Stimulated activated CD8-positive, alpha-beta memory T cell treated with anti-CD3 and anti-CD28 coated beads, Interleukin-15, amount 100 ng/mL, for 24 hours (primary cell): Measurements from ENCODE around the gene RNASE4.
"Not testable (repeated sequence)": the region's sequence is repeated elsewhere in the genome, so short reads cannot be mapped to it uniquely, and the experiment has no call there.

Experiments used
- DNase-seq: peaks from one replicate; pipeline ENCODE4 v3.0.0-alpha.2; 2020; ENCODE audit warnings: low read depth

RNASE4 gene

GRCh38 chr14:20683891-20684661 lies at the start of gene RNASE4:
Gene RNASE4, plus strand, starts transcription at chr14:20684560. Its CDS starts 14,812 bp downstream, at chr14:20699372.
- peak; percentile 70 for DNase-seq

- DNase-seq = no peak
Measured at GRCh38 chr14:20641591-20641990, 42.8 kb upstream of the RNASE4 start, which contains the start of gene OR6S1. Gene OR6S1, minus strand, starts transcription at chr14:20641691. Its CDS starts 0 bp downstream, at chr14:20641691.

- no peak for DNase-seq
Measured at GRCh38 chr14:20642182-20642581, 42.2 kb upstream of the RNASE4 start.

GRCh38 chr14:20642755-20643154 lies 41.6 kb upstream of the RNASE4 start:
- DNase-seq = not testable (repeated sequence)

- DNase-seq = no peak
Measured at GRCh38 chr14:20644520-20644919, 39.8 kb upstream of the RNASE4 start.

GRCh38 chr14:20645481-20645880 lies 38.9 kb upstream of the RNASE4 start:
- DNase-seq = no peak

- peak; percentile 39 for DNase-seq
Measured at GRCh38 chr14:20652996-20653975, 31.1 kb upstream of the RNASE4 start.

- no peak for DNase-seq
Measured at GRCh38 chr14:20655851-20656250, 28.5 kb upstream of the RNASE4 start.

- no peak for DNase-seq
Measured at GRCh38 chr14:20656274-20656673, 28.1 kb upstream of the RNASE4 start.

GRCh38 chr14:20657216-20658211 lies 26.8 kb upstream of the RNASE4 start:
- no peak for DNase-seq

- DNase-seq = no peak
Measured at GRCh38 chr14:20658246-20658645, 26.1 kb upstream of the RNASE4 start.

- no peak for DNase-seq
Measured at GRCh38 chr14:20659336-20659735, 25.0 kb upstream of the RNASE4 start.

GRCh38 chr14:20659813-20660395 lies 24.5 kb upstream of the RNASE4 start:
- no peak for DNase-seq

GRCh38 chr14:20661197-20661596 lies 23.2 kb upstream of the RNASE4 start:
- DNase-seq = no peak

- DNase-seq = peak; percentile 54
Measured at GRCh38 chr14:20662968-20663732, 21.2 kb upstream of the RNASE4 start.

- DNase-seq = not testable (repeated sequence)
Measured at GRCh38 chr14:20666400-20666961, 17.9 kb upstream of the RNASE4 start.

- no peak for DNase-seq
Measured at GRCh38 chr14:20667957-20668356, 16.4 kb upstream of the RNASE4 start.

GRCh38 chr14:20668969-20669368 lies 15.4 kb upstream of the RNASE4 start:
- DNase-seq = no peak

- DNase-seq = no peak
Measured at GRCh38 chr14:20671597-20672283, 12.6 kb upstream of the RNASE4 start.
